Left lung (tissue), 10 donors: ENCODE measurements around the gene ERGIC2. TPM values are rescaled to one million over a fixed set of nuclear protein-coding genes. Genes with fewer than 3 reads are reported as not detected.

ENCODE experiments used
- ATAC-seq: fragments of 200-7000 bp; cut with Tn5 transposase; one replicate; pipeline ENCODE4 v1.9.1; 2020; ENCODE audit warnings: moderate library complexity
- DNase-seq, 4 donors: peaks; one replicate each; pipeline ENCODE4 v3.0.0-alpha.2; 2013 to 2020
- H3K27ac ChIP-seq, 2 donors: fragments of 200-600 bp; sonication (generic) in 1 of 2; one replicate each; pipeline versions ENCODE4 v1.5.0 to v1.8.0; 2020 to 2021
- H3K27me3 ChIP-seq, 2 donors: fragments of 200-600 bp; sonication (generic) in 1 of 2; one replicate each; pipeline versions ENCODE4 v1.5.0 to v1.8.0; 2020 to 2021
- H3K36me3 ChIP-seq, 2 donors: fragments of 200-600 bp; sonication (generic) in 1 of 2; one replicate each; pipeline versions ENCODE4 v1.5.0 to v1.8.0; 2020 to 2021
- H3K4me1 ChIP-seq, 2 donors: fragments of 200-600 bp; one replicate each; pipeline ENCODE4 v1.8.0; 2021
- H3K4me3 ChIP-seq, 2 donors: fragments of 200-600 bp; sonication (generic) in 1 of 2; one replicate each; pipeline versions ENCODE4 v1.5.0 to v1.8.0; 2020 to 2021; ENCODE audit warnings: mild to moderate bottlenecking in 1 of 2
- H3K9me3 ChIP-seq, 2 donors: fragments of 200-600 bp; sonication (generic) in 1 of 2; one replicate each; pipeline versions ENCODE4 v1.5.0 to v1.8.0; 2020 to 2021
- intact Hi-C, 2 donors: fragments of 100-400 bp; cut with DNase I; formaldehyde crosslinking; loops; one replicate each; pipeline versions ENCODE4 v1.11.2 to v1.14.2; 2022
- polyA plus RNA-seq, 6 donors: library from polyadenylated mRNA; unstranded; fragments of 120-200 nt; gene quantifications; one replicate each; pipeline ENCODE4 v1.2.1, GENCODE V29; 2013; ENCODE audit not compliant: insufficient read length in 6 of 6
- total RNA-seq, 2 donors: library from RNA; stranded (reverse); fragmentation: NEBNext Ultra II Directional; extraction: Animal tissue kit (Norgen Biotek cat#: 25700); gene quantifications; one replicate each; pipeline ENCODE4 v1.2.1, GENCODE V29; 2021
- TF ChIP-seq, protein P1 (sequence below), 2 donors: fragments of 200-600 bp; sonication (generic) in 1 of 2; IDR thresholded peaks; one replicate each; pipeline versions ENCODE4 v1.5.0 to v1.8.0; 2021; ENCODE audit warnings: antibody characterized with exemption in 2 of 2
- donor health status: DM: no; HTN: yes; CAD: no.
- donor health status: DM: no; HTN: no; CAD: no.

The ERGIC2 gene
- total and polyA plus RNA-seq, 8 donors = 78.5 to 95.1 (median 84.4) TPM

GRCh38 chr12:29414368-29414767 is 33.4 kb upstream of the ERGIC2 start:
- Histone ChIP-seq H3K27ac (no peak overlapping the region), H3K9me3 (no peaks in the 10 kb centered on the region), H3K4me1 (no peaks in the 10 kb centered on the region), H3K27me3 (no peaks in the 10 kb centered on the region), H3K36me3 (no peaks in the 10 kb centered on the region), H3K4me3 (no peak overlapping the region)
- intact Hi-C loops = no loop called here
- no peak for DNase-seq
- no peak for ATAC-seq
- TF ChIP-seq, protein P1, sequence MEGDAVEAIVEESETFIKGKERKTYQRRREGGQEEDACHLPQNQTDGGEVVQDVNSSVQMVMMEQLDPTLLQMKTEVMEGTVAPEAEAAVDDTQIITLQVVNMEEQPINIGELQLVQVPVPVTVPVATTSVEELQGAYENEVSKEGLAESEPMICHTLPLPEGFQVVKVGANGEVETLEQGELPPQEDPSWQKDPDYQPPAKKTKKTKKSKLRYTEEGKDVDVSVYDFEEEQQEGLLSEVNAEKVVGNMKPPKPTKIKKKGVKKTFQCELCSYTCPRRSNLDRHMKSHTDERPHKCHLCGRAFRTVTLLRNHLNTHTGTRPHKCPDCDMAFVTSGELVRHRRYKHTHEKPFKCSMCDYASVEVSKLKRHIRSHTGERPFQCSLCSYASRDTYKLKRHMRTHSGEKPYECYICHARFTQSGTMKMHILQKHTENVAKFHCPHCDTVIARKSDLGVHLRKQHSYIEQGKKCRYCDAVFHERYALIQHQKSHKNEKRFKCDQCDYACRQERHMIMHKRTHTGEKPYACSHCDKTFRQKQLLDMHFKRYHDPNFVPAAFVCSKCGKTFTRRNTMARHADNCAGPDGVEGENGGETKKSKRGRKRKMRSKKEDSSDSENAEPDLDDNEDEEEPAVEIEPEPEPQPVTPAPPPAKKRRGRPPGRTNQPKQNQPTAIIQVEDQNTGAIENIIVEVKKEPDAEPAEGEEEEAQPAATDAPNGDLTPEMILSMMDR (IDR thresholded peaks at IDR 0.05) = no peak

GRCh38 chr12:29405561-29405960 is 24.6 kb upstream of the ERGIC2 start:
- TF ChIP-seq, protein P1 (IDR thresholded peaks at IDR 0.05) = no peak
- H3K4me1 ChIP-seq = no peaks in the 10 kb centered on the region
- ATAC-seq (no peak), DNase-seq (no peak)
- no peaks in the 10 kb centered on the region for H3K9me3 ChIP-seq
- intact Hi-C loops = no loop called here
- H3K4me3 ChIP-seq = no peak overlapping the region
- H3K27me3 ChIP-seq = no peaks in the 10 kb centered on the region
- H3K27ac ChIP-seq = no peak overlapping the region
- no peaks in the 10 kb centered on the region for H3K36me3 ChIP-seq

GRCh38 chr12:29403991-29404390 is 23.0 kb upstream of the ERGIC2 start:
- TF ChIP-seq, protein P1 (IDR thresholded peaks at IDR 0.05) = no peak
- intact Hi-C loops = no loop called here
- no peaks in the 10 kb centered on the region for H3K36me3 ChIP-seq

GRCh38 chr12:29402437-29402836 is 21.5 kb upstream of the ERGIC2 start:
- Histone ChIP-seq H3K27ac (no peak overlapping the region), H3K36me3 (no peaks in the 10 kb centered on the region), H3K9me3 (no peaks in the 10 kb centered on the region), H3K27me3 (no peaks in the 10 kb centered on the region), H3K4me1 (no peaks in the 10 kb centered on the region), H3K4me3 (no peak overlapping the region)
- ATAC-seq (no peak), DNase-seq (no peak)
- intact Hi-C loops = no loop called here
- TF ChIP-seq, protein P1 (IDR thresholded peaks at IDR 0.05) = no peak

More at GRCh38 chr12:29403991-29404390, 23.0 kb upstream of the ERGIC2 start:
- Histone ChIP-seq H3K27ac (no peak overlapping the region), H3K27me3 (no peaks in the 10 kb centered on the region), H3K4me3 (no peak overlapping the region), H3K9me3 (no peaks in the 10 kb centered on the region), H3K4me1 (no peaks in the 10 kb centered on the region)
- ATAC-seq (no peak), DNase-seq (no peak)

- intact Hi-C loops = no loop called here
- TF ChIP-seq, protein P1 (IDR thresholded peaks at IDR 0.05) = no peak
- H3K27ac ChIP-seq = no peak overlapping the region
- no peak for ATAC-seq
- no peaks in the 10 kb centered on the region for H3K27me3 ChIP-seq
- H3K36me3 ChIP-seq = no peaks in the 10 kb centered on the region
- DNase-seq = no peak
- H3K4me1 ChIP-seq = no peaks in the 10 kb centered on the region
- no peak overlapping the region for H3K4me3 ChIP-seq
- no peaks in the 10 kb centered on the region for H3K9me3 ChIP-seq
Measured at GRCh38 chr12:29398495-29398894, 17.5 kb upstream of the ERGIC2 start.
